ENCODE measurements around the gene DNAH17.

DNAH17 gene

GRCh38 chr17:78577296-78577695 is at the start of gene DNAH17:
DNAH17 (minus strand) TSS chr17:78577396; CDS start chr17:78575057, 2,339 bp downstream.
- H3K4me3 ChIP-seq (ENCODE audit: low read depth, low read length), result no peak within 1 kb of the TSS

GRCh38 chr17:78624324-78625151 is 47.3 kb upstream of the DNAH17 start:
- H3K4me3 ChIP-seq (ENCODE audit: low read depth, low read length), result no peak overlapping the region

- H3K4me3 ChIP-seq (ENCODE audit: low read depth, low read length), result no peak overlapping the region
Measured at GRCh38 chr17:78623541-78623940, 46.3 kb upstream of the DNAH17 start.

GRCh38 chr17:78622491-78623265 is 45.5 kb upstream of the DNAH17 start:
- no peak overlapping the region for H3K4me3 ChIP-seq (ENCODE audit: low read depth, low read length)

GRCh38 chr17:78621720-78622490 is 44.7 kb upstream of the DNAH17 start:
- no peak overlapping the region for H3K4me3 ChIP-seq (ENCODE audit: low read depth, low read length)

- H3K4me3 ChIP-seq (ENCODE audit: low read depth, low read length), result no peak overlapping the region
Measured at GRCh38 chr17:78620099-78620498, 42.9 kb upstream of the DNAH17 start.

- H3K4me3 ChIP-seq (ENCODE audit: low read depth, low read length), result no peak overlapping the region
Measured at GRCh38 chr17:78619334-78619733, 42.1 kb upstream of the DNAH17 start.

GRCh38 chr17:78618264-78619066 is 41.3 kb upstream of the DNAH17 start:
- H3K4me3 ChIP-seq (ENCODE audit: low read depth, low read length), result no peak overlapping the region

GRCh38 chr17:78617511-78618061 is 40.4 kb upstream of the DNAH17 start:
- no peak overlapping the region for H3K4me3 ChIP-seq (ENCODE audit: low read depth, low read length)

GRCh38 chr17:78616946-78617345 is 39.8 kb upstream of the DNAH17 start:
- no peak overlapping the region for H3K4me3 ChIP-seq (ENCODE audit: low read depth, low read length)

GRCh38 chr17:78615631-78616030 is 38.4 kb upstream of the DNAH17 start:
- H3K4me3 ChIP-seq (ENCODE audit: low read depth, low read length), result no peak overlapping the region

GRCh38 chr17:78613416-78613815 is 36.2 kb upstream of the DNAH17 start:
- H3K4me3 ChIP-seq (ENCODE audit: low read depth, low read length), result no peak overlapping the region

GRCh38 chr17:78611607-78612006 is 34.4 kb upstream of the DNAH17 start:
- no peak overlapping the region for H3K4me3 ChIP-seq (ENCODE audit: low read depth, low read length)

- no peak overlapping the region for H3K4me3 ChIP-seq (ENCODE audit: low read depth, low read length)
Measured at GRCh38 chr17:78610951-78611511, 33.8 kb upstream of the DNAH17 start.

GRCh38 chr17:78609191-78609641 is 32.0 kb upstream of the DNAH17 start:
- no peak overlapping the region for H3K4me3 ChIP-seq (ENCODE audit: low read depth, low read length)

- no peak overlapping the region for H3K4me3 ChIP-seq (ENCODE audit: low read depth, low read length)
Measured at GRCh38 chr17:78608804-78609186, 31.6 kb upstream of the DNAH17 start.

GRCh38 chr17:78608122-78608803 is 31.1 kb upstream of the DNAH17 start:
- no peak overlapping the region for H3K4me3 ChIP-seq (ENCODE audit: low read depth, low read length)

GRCh38 chr17:78607038-78607437 is 29.8 kb upstream of the DNAH17 start:
- no peak overlapping the region for H3K4me3 ChIP-seq (ENCODE audit: low read depth, low read length)

- no peak overlapping the region for H3K4me3 ChIP-seq (ENCODE audit: low read depth, low read length)
Measured at GRCh38 chr17:78605886-78606285, 28.7 kb upstream of the DNAH17 start.

Measured in iPS-11a (cell line).